GM10847 (cell line): ENCODE results near the gene CTSA.

ENCODE experiments used
- POLR2A ChIP-seq: IDR thresholded peaks from 2 replicates; pipeline ENCODE4 v1.6.1; 2011; ENCODE audit not compliant: insufficient read length; ENCODE audit errors: extremely low read depth

CTSA gene

GRCh38 chr20:45883100-45883469, 8.1 kb upstream of the CTSA start:
- TF ChIP-seq POLR2A: no peak

GRCh38 chr20:45886590-45887345, 4.4 kb upstream of the CTSA start:
- no peak for TF ChIP-seq POLR2A

GRCh38 chr20:45887346-45887715, 3.8 kb upstream of the CTSA start, which contains the start of gene SPATA25:
Gene SPATA25 (minus strand): TSS chr20:45887622. CDS start chr20:45887590, 32 bp downstream.
- TF ChIP-seq POLR2A: no peak

GRCh38 chr20:45888681-45889080, 2.5 kb upstream of the CTSA start:
- TF ChIP-seq POLR2A: no peak

DNA sequence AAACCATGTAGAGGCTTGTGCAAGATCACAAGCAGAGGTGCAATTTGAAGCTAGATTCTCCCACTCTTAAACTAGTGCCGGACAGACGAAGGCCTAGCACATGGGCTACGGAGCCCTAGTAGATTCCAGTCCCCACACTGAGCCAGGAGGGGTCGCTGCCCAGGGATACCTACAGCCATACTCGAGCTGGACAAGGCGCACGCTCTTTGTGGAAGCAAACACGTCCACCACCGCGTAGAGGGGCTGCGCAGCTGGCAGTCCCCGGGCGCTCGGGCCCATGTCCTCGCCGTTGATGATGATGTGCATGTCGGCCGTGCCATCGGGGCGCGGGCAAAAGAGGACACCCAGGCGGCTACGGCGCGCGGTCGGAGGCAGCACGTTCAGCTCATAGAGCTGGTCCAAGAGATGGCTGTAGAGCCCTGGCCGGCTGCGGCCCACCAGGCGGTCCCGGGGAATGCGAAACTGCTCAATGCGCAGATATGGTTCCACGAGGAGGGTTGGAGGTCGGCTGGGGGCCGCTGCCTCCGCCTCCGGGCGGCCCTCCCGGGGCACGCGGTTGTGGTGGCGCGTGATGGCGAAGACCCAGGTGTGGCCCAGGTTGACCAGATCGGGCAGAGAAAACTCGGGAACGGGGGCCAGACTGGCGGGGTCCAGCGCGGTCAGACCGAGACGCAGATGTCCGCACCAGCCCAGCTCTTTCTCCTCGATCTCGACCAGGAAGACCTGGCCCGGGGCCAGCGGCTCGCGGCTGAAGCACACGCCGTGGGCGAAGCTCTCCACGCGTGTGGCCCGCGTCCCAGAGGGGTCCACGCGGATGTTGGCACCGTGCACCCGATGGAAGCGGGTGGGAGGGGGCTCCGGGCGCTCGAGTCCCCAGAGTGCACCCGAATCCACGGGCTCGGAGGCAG, 804 bp upstream of the CTSA start:
- TF ChIP-seq POLR2A: no peak

DNA sequence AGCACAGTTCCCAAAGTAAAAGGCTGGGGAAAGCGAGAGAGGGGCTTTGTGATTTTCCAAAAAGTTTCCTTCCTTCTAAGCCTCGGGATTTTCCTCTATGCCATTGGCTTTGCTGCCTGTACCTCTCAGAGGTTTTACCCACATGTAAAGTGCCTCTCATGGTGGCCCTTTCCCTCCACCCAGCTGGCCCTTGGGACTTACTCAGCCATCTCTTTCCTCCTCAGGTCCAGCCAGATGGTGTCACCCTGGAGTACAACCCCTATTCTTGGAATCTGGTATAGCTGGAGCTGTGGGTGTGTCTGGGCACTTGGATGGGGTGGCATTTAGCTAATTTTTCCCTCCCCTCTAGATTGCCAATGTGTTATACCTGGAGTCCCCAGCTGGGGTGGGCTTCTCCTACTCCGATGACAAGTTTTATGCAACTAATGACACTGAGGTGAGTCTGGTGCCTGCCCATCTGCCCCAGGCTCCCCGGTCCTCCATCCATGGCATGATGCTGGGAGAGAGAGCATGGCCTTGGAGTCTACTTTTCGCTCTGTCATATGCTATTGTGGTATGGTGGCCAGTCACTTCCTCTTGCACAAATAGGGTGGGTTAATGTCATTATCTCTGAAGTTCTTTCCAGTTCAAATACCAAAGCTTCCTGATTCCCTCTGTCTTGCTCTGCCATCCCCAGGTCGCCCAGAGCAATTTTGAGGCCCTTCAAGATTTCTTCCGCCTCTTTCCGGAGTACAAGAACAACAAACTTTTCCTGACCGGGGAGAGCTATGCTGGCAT, 1.1 kb downstream of the CTSA start:
- no peak for TF ChIP-seq POLR2A

- no peak for TF ChIP-seq POLR2A
These were observed 1.8 kb downstream of the CTSA start for GRCh38 chr20:45892828-45893500.

DNA sequence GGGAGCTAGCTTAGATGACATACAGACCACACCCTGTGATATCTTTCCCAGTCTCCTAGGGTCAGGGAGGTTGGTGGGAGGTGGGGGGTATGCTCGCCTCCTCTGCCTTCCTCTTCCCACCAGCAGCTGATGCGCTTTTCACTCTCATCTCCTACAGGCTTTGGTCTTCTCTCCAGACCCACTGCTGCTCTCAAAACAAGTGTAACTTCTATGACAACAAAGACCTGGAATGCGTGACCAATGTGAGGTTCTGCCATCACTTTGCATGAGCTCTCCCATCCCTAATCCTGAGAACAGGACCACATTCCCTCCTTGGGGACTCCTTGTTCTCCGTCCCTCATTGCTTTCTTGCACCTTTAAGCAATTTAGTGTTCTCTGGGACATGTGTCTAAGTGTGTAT, 2.7 kb downstream of the CTSA start:
- no peak for TF ChIP-seq POLR2A

GRCh38 chr20:45894797-45895196, 3.7 kb downstream of the CTSA start:
- no peak for TF ChIP-seq POLR2A

GRCh38 chr20:45896641-45897161, 5.6 kb downstream of the CTSA start:
- TF ChIP-seq POLR2A: no peak

DNA sequence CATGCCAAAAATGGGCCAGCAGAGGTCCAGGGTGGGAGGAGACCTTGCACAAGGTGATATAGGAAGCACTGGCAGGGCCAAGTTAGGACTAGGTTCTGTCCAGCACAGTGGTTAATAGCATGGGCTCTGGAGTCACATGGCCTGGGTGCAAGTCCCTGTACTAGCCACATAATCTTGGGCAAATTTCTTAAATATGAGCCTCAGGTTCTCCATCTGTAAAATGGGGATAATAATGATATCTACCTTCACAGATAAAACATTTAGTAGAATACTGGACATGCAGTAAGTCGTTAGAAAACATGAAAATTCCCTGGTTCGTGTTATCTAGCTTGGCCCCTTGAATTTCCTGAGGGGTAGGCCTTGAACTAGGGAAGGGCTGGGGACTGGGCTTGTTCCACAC, 6.2 kb downstream of the CTSA start:
- no peak for TF ChIP-seq POLR2A

- no peak for TF ChIP-seq POLR2A
These were observed 6.6 kb downstream of the CTSA start for GRCh38 chr20:45897692-45898091.

DNA sequence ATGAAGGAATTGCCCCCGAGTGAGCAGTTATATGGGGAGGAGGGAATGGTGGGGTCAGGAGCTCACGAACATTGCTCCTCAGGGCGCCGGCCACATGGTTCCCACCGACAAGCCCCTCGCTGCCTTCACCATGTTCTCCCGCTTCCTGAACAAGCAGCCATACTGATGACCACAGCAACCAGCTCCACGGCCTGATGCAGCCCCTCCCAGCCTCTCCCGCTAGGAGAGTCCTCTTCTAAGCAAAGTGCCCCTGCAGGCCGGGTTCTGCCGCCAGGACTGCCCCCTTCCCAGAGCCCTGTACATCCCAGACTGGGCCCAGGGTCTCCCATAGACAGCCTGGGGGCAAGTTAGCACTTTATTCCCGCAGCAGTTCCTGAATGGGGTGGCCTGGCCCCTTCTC, 7.2 kb downstream of the CTSA start:
- TF ChIP-seq POLR2A: no peak

GRCh38 chr20:45899046-45899835, 8.1 kb downstream of the CTSA start:
- no peak for TF ChIP-seq POLR2A

- TF ChIP-seq POLR2A: no peak
These were observed 11.1 kb downstream of the CTSA start for GRCh38 chr20:45902199-45902701.
